OCI-LY3 (cell line): ENCODE measurements around the gene PLVAP.

Experiments used
- H2AFZ ChIP-seq: fragments of 200-600, 300-600 bp; shearing (Covaris generic); 2 replicates; pipeline ENCODE4 v1.6.0; 2014; ENCODE audit warnings: antibody characterized with exemption, low read depth, low read length
- H3K27ac ChIP-seq: fragments of 200-600, 300-600 bp; sonication (generic); 2 replicates; pipeline ENCODE4 v1.5.1; 2014; ENCODE audit warnings: mild to moderate bottlenecking, low read length, moderate library complexity, mixed read lengths
- H3K27me3 ChIP-seq: fragments of 200-600, 300-600 bp; sonication (generic); 2 replicates; pipeline ENCODE4 v1.6.1; 2014; ENCODE audit warnings: low read depth, low read length, mixed read lengths
- H3K36me3 ChIP-seq: fragments of 200-600, 300-600 bp; sonication (generic); replicated peaks from 2 replicates; pipeline ENCODE3; 2014; ENCODE audit warnings: low read depth, low read length, mixed read lengths
- H3K4me1 ChIP-seq: fragments of 300-600, 200-600 bp; sonication (generic); 2 replicates; pipeline ENCODE4 v1.6.1; 2014; ENCODE audit warnings: low read length, mixed read lengths
- H3K4me2 ChIP-seq: fragments of 200-600, 300-600 bp; sonication (generic); 2 replicates; pipeline ENCODE4 v1.6.1; 2014; ENCODE audit warnings: low read length, mixed read lengths
- H3K4me3 ChIP-seq: fragments of 300-600, 200-600 bp; sonication (generic); 2 replicates; pipeline ENCODE4 v1.5.1; 2014; ENCODE audit warnings: antibody characterized with exemption, mild to moderate bottlenecking, low read length, moderate library complexity
- H3K79me2 ChIP-seq: fragments of 300-600, 200-600 bp; shearing (Covaris generic); 2 replicates; pipeline ENCODE4 v1.6.1; 2014; ENCODE audit warnings: mild to moderate bottlenecking, low read length, mixed read lengths
- H3K9ac ChIP-seq: fragments of 300-600, 200-600 bp; shearing (Covaris generic); 2 replicates; pipeline ENCODE4 v1.6.0; 2014; ENCODE audit warnings: mild to moderate bottlenecking, low read length, moderate library complexity
- H3K9me3 ChIP-seq: fragments of 200-600, 300-600 bp; shearing (Covaris generic); 2 replicates; pipeline ENCODE4 v1.6.1; 2014; ENCODE audit warnings: low read length, mixed read lengths; ENCODE audit not compliant: insufficient read depth
- H4K20me1 ChIP-seq: fragments of 200-600, 300-600 bp; sonication (generic); 2 replicates; pipeline ENCODE4 v1.6.1; 2016; ENCODE audit warnings: low read length, mixed read lengths; ENCODE audit not compliant: insufficient read depth
- CTCF ChIP-seq: fragments of 200-600, 300-600 bp; sonication (generic); IDR thresholded peaks from 2 replicates; pipeline ENCODE4 v1.5.1; 2014; ENCODE audit warnings: antibody characterized with exemption, low read length, low read depth
- EZH2phosphoT487 ChIP-seq: fragments of 200-600 bp; shearing (Covaris generic); IDR thresholded peaks from 2 replicates; pipeline ENCODE4 v1.6.1; 2018; ENCODE audit warnings: antibody characterized with exemption, mixed run types, low read depth

PLVAP gene

GRCh38 chr19:17332677-17333581 is 44.2 kb downstream of the PLVAP start:
- Histone ChIP-seq H3K79me2 (peaks cover 6% of the 10 kb centered on the region), H3K36me3 (peaks cover 8% of the 10 kb centered on the region), H2AFZ (no peak overlapping the region), H3K9ac (no peak overlapping the region), H3K4me3 (no peak overlapping the region), H4K20me1 (no peaks in the 10 kb centered on the region), H3K4me2 (no peak overlapping the region), H3K27ac (no peak overlapping the region), H3K4me1 (peaks cover 17% of the 10 kb centered on the region), H3K9me3 (no peaks in the 10 kb centered on the region), H3K27me3 (no peaks in the 10 kb centered on the region)
- TF ChIP-seq EZH2phosphoT487 (no peak), CTCF (no peak)

- H3K4me1 ChIP-seq: peaks cover 17% of the 10 kb centered on the region
- no peak overlapping the region for H2AFZ ChIP-seq
- no peak overlapping the region for H3K27ac ChIP-seq
- H3K9me3 ChIP-seq: no peaks in the 10 kb centered on the region
- peaks cover 3% of the 10 kb centered on the region; the same call in 1 of the 2 replicates for H3K79me2 ChIP-seq
- H3K4me2 ChIP-seq: no peak overlapping the region
- H3K27me3 ChIP-seq: no peaks in the 10 kb centered on the region
- TF ChIP-seq EZH2phosphoT487 (no peak), CTCF (no peak)
- no peak overlapping the region for H3K4me3 ChIP-seq
- peaks cover 8% of the 10 kb centered on the region for H3K36me3 ChIP-seq
- H4K20me1 ChIP-seq: no peaks in the 10 kb centered on the region
- H3K9ac ChIP-seq: no peak overlapping the region
These were observed 44.8 kb downstream of the PLVAP start for GRCh38 chr19:17332360-17332676.

- H3K4me1 ChIP-seq: peaks cover 13% of the 10 kb centered on the region
- H3K9me3 ChIP-seq: no peaks in the 10 kb centered on the region
- H3K4me2 ChIP-seq: no peak overlapping the region
- no peak overlapping the region for H3K9ac ChIP-seq
- H3K27me3 ChIP-seq: no peaks in the 10 kb centered on the region
- H2AFZ ChIP-seq: no peak overlapping the region
- H3K36me3 ChIP-seq: peaks cover 8% of the 10 kb centered on the region
- no peaks in the 10 kb centered on the region for H3K79me2 ChIP-seq
- H4K20me1 ChIP-seq: no peaks in the 10 kb centered on the region
- TF ChIP-seq CTCF (no peak), EZH2phosphoT487 (no peak)
- no peak overlapping the region for H3K27ac ChIP-seq
- no peak overlapping the region for H3K4me3 ChIP-seq
These were observed 46.0 kb downstream of the PLVAP start for GRCh38 chr19:17331045-17331558.

GRCh38 chr19:17330262-17331044 is 46.7 kb downstream of the PLVAP start:
- H3K79me2 ChIP-seq: no peaks in the 10 kb centered on the region
- peaks cover 11% of the 10 kb centered on the region for H3K4me1 ChIP-seq
- no peaks in the 10 kb centered on the region for H3K9me3 ChIP-seq
- no peak overlapping the region for H3K4me3 ChIP-seq
- H3K27me3 ChIP-seq: no peaks in the 10 kb centered on the region
- no peaks in the 10 kb centered on the region for H4K20me1 ChIP-seq
- TF ChIP-seq EZH2phosphoT487: no peak
- TF ChIP-seq CTCF: no peak
- H3K9ac ChIP-seq: no peak overlapping the region
- no peak overlapping the region for H3K4me2 ChIP-seq
- H2AFZ ChIP-seq: no peak overlapping the region
- no peak overlapping the region for H3K27ac ChIP-seq
- peaks cover 8% of the 10 kb centered on the region for H3K36me3 ChIP-seq
